Measurements from ENCODE around the gene BEST4.

BEST4 gene

DNA sequence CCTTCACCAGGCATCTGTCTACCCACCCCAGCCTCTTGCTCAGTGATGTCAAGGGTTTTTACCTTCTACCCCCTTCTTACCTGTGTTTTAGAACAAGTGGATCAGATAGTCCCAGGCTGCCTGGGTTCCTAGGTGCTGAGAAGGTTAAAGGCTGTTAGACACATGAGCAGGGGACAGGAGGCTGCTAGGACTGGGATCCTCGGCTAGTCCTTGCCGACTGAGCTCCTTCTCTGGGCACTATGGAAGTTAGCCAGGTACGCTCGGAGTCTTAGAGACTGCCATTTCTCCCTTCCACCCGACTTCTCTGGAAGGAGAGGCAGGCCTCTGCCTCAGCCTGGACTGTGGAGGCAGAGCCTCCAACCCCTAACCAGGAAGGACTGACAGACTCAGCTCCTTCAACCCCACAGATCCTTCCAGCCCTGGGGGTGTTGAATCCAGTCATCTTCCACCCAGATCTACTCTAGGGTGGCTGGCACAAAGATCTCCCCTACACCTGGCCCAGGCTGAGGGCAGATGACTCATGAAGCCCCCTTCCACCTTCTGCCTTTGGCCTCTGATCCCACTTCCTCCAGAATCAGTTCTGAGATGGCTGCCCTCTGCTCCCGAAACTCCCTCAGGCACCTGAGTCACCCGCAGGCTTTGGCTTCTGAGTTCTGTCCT lies 18.9 kb upstream of the BEST4 start, which contains the start of gene DYNLT4:
TSS of gene DYNLT4 (minus strand) at position 648 of the 660 bp plus-strand sequence. CDS start 683 bp downstream, outside the sequence.
- Histone ChIP-seq H4K20me1 (ENCODE audit: control insufficient read depth, insufficient read depth, low read depth, low read length) (no peaks in the 10 kb centered on the region), H3K79me2 (ENCODE audit: control insufficient read depth, low read length) (peaks cover 14% of the 10 kb centered on the region), H3K27me3 (ENCODE audit: control insufficient read depth, low read length) (no peaks in the 10 kb centered on the region), H3K36me3 (ENCODE audit: control insufficient read depth, low read length) (peaks cover 62% of the 10 kb centered on the region), H3K4me3 (ENCODE audit: low read length) (peak within 1 kb of the TSS; percentile 64), H3K27ac (ENCODE audit: low read depth, low read length) (peak within 1 kb of the TSS; percentile 93), H3K4me1 (ENCODE audit: control insufficient read depth, low read length) (peaks cover 56% of the 10 kb centered on the region), H3F3A (ENCODE audit: control insufficient read depth, insufficient read depth) (peaks cover 16% of the 10 kb centered on the region; the same call in 1 of the 2 replicates), H3K9me3 (ENCODE audit: control insufficient read depth, insufficient read depth, low read length) (no peaks in the 10 kb centered on the region), H3K9me2 (replicated peaks; ENCODE audit: control insufficient read depth, low read length) (no peaks in the 10 kb centered on the region), H3K4me2 (ENCODE audit: low read length) (peak within 1 kb of the TSS; percentile 91)
- TF ChIP-seq, protein P1, sequence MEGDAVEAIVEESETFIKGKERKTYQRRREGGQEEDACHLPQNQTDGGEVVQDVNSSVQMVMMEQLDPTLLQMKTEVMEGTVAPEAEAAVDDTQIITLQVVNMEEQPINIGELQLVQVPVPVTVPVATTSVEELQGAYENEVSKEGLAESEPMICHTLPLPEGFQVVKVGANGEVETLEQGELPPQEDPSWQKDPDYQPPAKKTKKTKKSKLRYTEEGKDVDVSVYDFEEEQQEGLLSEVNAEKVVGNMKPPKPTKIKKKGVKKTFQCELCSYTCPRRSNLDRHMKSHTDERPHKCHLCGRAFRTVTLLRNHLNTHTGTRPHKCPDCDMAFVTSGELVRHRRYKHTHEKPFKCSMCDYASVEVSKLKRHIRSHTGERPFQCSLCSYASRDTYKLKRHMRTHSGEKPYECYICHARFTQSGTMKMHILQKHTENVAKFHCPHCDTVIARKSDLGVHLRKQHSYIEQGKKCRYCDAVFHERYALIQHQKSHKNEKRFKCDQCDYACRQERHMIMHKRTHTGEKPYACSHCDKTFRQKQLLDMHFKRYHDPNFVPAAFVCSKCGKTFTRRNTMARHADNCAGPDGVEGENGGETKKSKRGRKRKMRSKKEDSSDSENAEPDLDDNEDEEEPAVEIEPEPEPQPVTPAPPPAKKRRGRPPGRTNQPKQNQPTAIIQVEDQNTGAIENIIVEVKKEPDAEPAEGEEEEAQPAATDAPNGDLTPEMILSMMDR (IDR thresholded peaks at IDR 0.05; ENCODE audit: low read depth, low read length, poor library complexity, severe bottlenecking) = no peak
- no peak for TF ChIP-seq EZH2phosphoT487 (IDR thresholded peaks at IDR 0.05; ENCODE audit: borderline replicate concordance, low read length)

DNA sequence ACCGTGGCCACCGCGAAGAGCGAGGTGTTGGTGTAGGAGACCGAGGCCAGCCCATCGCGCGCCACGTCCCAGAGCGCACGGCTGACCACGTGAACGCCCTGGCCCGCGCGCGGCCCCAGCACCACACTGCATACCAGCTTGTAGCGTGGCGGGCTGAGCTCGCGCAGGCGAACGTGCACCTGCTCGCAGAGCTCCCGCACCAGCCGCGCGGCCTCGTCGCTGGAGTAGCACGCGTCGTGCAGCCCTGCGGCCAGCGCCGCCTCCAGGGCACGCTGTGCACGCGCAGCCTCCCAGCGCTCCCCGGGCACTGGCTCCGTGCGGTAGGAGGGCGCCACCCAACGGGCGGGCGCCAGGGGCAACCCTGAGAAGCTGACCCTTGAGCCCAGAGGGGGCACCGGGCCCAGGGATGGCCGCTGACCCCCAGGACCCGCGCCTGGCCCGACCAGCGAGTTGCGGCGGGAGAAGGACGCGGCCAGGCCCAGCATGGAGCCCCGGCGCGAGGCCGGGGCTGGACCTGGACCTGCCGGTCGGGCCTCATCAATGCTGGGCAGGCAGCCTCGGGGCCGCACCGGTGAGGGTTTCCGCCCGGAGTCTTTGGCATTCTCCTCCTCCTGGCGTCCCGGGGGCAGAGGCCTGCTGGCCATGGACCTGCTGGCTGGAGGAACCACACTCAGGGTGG lies 18.2 kb upstream of the BEST4 start:
- H3K4me3 ChIP-seq (ENCODE audit: low read length) = no peak overlapping the region
- H3K4me1 ChIP-seq (ENCODE audit: control insufficient read depth, low read length) = peaks cover 62% of the 10 kb centered on the region
- H3K9me2 ChIP-seq (replicated peaks; ENCODE audit: control insufficient read depth, low read length) = no peaks in the 10 kb centered on the region
- peaks cover 20% of the 10 kb centered on the region for H3K79me2 ChIP-seq (ENCODE audit: control insufficient read depth, low read length)
- H3F3A ChIP-seq (ENCODE audit: control insufficient read depth, insufficient read depth) = peaks cover 11% of the 10 kb centered on the region; the same call in 1 of the 2 replicates
- peak overlapping the region; percentile 93; the same call in 1 of the 2 replicates for H3K27ac ChIP-seq (ENCODE audit: low read depth, low read length)
- no peaks in the 10 kb centered on the region for H3K9me3 ChIP-seq (ENCODE audit: control insufficient read depth, insufficient read depth, low read length)
- TF ChIP-seq, protein P1 (IDR thresholded peaks at IDR 0.05; ENCODE audit: low read depth, low read length, poor library complexity, severe bottlenecking) = peak; percentile 5
- no peak for TF ChIP-seq EZH2phosphoT487 (IDR thresholded peaks at IDR 0.05; ENCODE audit: borderline replicate concordance, low read length)
- no peaks in the 10 kb centered on the region for H4K20me1 ChIP-seq (ENCODE audit: control insufficient read depth, insufficient read depth, low read depth, low read length)
- H3K27me3 ChIP-seq (ENCODE audit: control insufficient read depth, low read length) = no peaks in the 10 kb centered on the region
- H3K4me2 ChIP-seq (ENCODE audit: low read length) = peak overlapping the region; percentile 91; the same call in 1 of the 2 replicates
- H3K36me3 ChIP-seq (ENCODE audit: control insufficient read depth, low read length) = peaks cover 64% of the 10 kb centered on the region

DNA sequence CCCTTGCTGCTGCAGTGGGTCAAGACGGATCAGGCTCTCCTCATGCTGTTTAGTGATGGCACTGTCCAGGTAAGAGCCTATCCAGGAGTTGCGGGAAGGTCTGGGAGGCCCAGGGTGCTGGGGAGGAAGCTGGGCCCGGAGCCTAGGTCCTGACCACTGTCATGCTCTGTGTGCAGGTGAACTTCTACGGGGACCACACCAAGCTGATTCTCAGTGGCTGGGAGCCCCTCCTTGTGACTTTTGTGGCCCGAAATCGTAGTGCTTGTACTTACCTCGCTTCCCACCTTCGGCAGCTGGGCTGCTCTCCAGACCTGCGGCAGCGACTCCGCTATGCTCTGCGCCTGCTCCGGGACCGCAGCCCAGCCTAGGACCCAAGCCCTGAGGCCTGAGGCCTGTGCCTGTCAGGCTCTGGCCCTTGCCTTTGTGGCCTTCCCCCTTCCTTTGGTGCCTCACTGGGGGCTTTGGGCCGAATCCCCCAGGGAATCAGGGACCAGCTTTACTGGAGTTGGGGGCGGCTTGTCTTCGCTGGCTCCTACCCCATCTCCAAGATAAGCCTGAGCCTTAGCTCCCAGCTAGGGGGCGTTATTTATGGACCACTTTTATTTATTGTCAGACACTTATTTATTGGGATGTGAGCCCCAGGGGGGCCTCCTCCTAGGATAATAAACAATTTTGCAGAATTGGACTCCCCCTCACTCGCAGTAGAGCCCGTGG lies 17.5 kb upstream of the BEST4 start:
- Histone ChIP-seq H3K36me3 (ENCODE audit: control insufficient read depth, low read length) (peaks cover 64% of the 10 kb centered on the region), H3K79me2 (ENCODE audit: control insufficient read depth, low read length) (peaks cover 26% of the 10 kb centered on the region), H3K4me2 (ENCODE audit: low read length) (no peak overlapping the region), H3F3A (ENCODE audit: control insufficient read depth, insufficient read depth) (peaks cover 11% of the 10 kb centered on the region; the same call in 1 of the 2 replicates), H3K9me3 (ENCODE audit: control insufficient read depth, insufficient read depth, low read length) (no peaks in the 10 kb centered on the region), H3K4me1 (ENCODE audit: control insufficient read depth, low read length) (peaks cover 62% of the 10 kb centered on the region), H3K9me2 (replicated peaks; ENCODE audit: control insufficient read depth, low read length) (no peaks in the 10 kb centered on the region), H3K4me3 (ENCODE audit: low read length) (no peak overlapping the region), H3K27ac (ENCODE audit: low read depth, low read length) (no peak overlapping the region), H3K27me3 (ENCODE audit: control insufficient read depth, low read length) (no peaks in the 10 kb centered on the region), H4K20me1 (ENCODE audit: control insufficient read depth, insufficient read depth, low read depth, low read length) (no peaks in the 10 kb centered on the region)
- TF ChIP-seq, protein P1 (IDR thresholded peaks at IDR 0.05; ENCODE audit: low read depth, low read length, poor library complexity, severe bottlenecking) = peak; percentile 13
- no peak for TF ChIP-seq EZH2phosphoT487 (IDR thresholded peaks at IDR 0.05; ENCODE audit: borderline replicate concordance, low read length)

Data from DOHH2 (cell line).